Astrocyte of the cerebellum (primary cell): ENCODE measurements around the gene ETV4.

Source experiments
- DNase-seq: peaks from one replicate; pipeline ENCODE4 v3.0.0-alpha.2; 2011; ENCODE audit warnings: low read depth
- H3K4me3 ChIP-seq: 2 replicates; pipeline ENCODE4 v1.5.1; 2011; ENCODE audit warnings: mild to moderate bottlenecking, low read depth, low read length, moderate library complexity
- CTCF ChIP-seq: IDR thresholded peaks from 2 replicates; pipeline ENCODE4 v1.5.1; 2012; ENCODE audit warnings: low read length, low read depth, moderate library complexity, mild to moderate bottlenecking; ENCODE audit errors: missing control alignments
- in situ Hi-C: cut with HindIII; loops from 2 replicates; pipeline ENCODE4 v1.10.0; 2017; ENCODE audit warnings: low sequenced_read_pairs

Gene ETV4

GRCh38 chr17:43536236-43536992 is 9.7 kb downstream of the ETV4 start:
- H3K4me3 ChIP-seq, result no peak overlapping the region
- no peak for TF ChIP-seq CTCF
- in situ Hi-C loops, result no loop called here
- no peak for DNase-seq

GRCh38 chr17:43534909-43535308 is 11.2 kb downstream of the ETV4 start:
- no peak for TF ChIP-seq CTCF
- in situ Hi-C loops, result no loop called here
- no peak for DNase-seq
- no peak overlapping the region for H3K4me3 ChIP-seq

- no peak overlapping the region for H3K4me3 ChIP-seq
- TF ChIP-seq CTCF, result no peak
- no peak for DNase-seq
- in situ Hi-C loops, result no loop called here
These were observed 12.4 kb downstream of the ETV4 start for GRCh38 chr17:43533699-43534098.

- in situ Hi-C loops, result no loop called here
- H3K4me3 ChIP-seq, result no peak overlapping the region
- TF ChIP-seq CTCF, result no peak
- no peak for DNase-seq
These were observed 13.6 kb downstream of the ETV4 start for GRCh38 chr17:43532581-43532980.

GRCh38 chr17:43531955-43532354 is 14.2 kb downstream of the ETV4 start:
- no peak overlapping the region for H3K4me3 ChIP-seq
- no peak for TF ChIP-seq CTCF
- in situ Hi-C loops, result no loop called here
- DNase-seq, result no peak

GRCh38 chr17:43531082-43531378 is 15.1 kb downstream of the ETV4 start:
- no peak for TF ChIP-seq CTCF
- H3K4me3 ChIP-seq, result no peak overlapping the region
- in situ Hi-C loops, result no loop called here
- no peak for DNase-seq
